GM23338 (cell line): Measurements from ENCODE around the gene KRT1.

Experiments used
- CTCF ChIP-seq, 2 experiments: fragments of 200-600 bp in 1 of 2; sonication (generic) in 1 of 2; conservative IDR thresholded peaks; 2 replicates each; pipeline versions ENCODE4 v1.5.1 to v1.6.1; 2016 to 2017; ENCODE audit warnings: antibody characterized with exemption in 2 of 2, low read depth in 2 of 2, mild to moderate bottlenecking in 2 of 2, moderate library complexity in 1 of 2
- EZH2 ChIP-seq: fragments of 200-600 bp; sonication (generic); IDR thresholded peaks from one replicate; pipeline ENCODE4 v1.8.0; 2017; ENCODE audit warnings: antibody characterized with exemption, mild to moderate bottlenecking, low read depth; ENCODE audit not compliant: unreplicated experiment

DNA sequence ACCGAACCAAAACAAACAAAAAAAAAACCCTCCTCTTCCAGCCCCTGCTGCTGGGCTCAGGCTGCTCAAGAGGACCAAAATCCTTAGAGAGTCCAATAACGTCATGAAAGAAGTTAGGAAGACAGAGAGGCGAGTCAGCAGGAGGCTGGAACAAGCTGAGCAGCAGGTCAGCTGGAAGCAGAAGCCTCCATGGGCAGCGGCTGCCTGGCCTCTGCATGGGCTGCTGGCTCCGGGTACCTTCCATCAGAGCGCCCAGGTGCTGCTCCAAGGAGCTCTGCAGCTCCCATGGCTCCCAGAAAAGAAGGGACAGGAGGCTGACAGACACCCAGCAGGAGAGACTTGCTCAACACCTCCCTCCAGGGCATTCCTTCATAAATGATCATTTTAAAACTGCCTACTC, 25.0 kb downstream of the KRT1 start:
- TF ChIP-seq EZH2 (no peak), CTCF (conservative IDR thresholded peaks at IDR 0.05; ENCODE audit: low read depth in 2 of 2) (no peak)
